K562 (cell line): Measurements from ENCODE around the gene TRAPPC1. TPM values are rescaled to one million over a fixed set of nuclear protein-coding genes. Genes with fewer than 3 reads are reported as not detected.

ENCODE experiments used
- BRD9 ChIP-seq: fragments of 450-650 bp; IDR thresholded peaks from 2 replicates; pipeline ENCODE4 v1.6.1; 2018; ENCODE audit warnings: low read depth; ENCODE audit not compliant: partially characterized antibody
- CBX8 ChIP-seq: fragments of 200-600 bp; sonication (generic); IDR thresholded peaks from 2 replicates; pipeline ENCODE4 v1.6.1; 2012; ENCODE audit warnings: borderline replicate concordance, mixed run types, low read depth, mild to moderate bottlenecking, moderate library complexity, mixed read lengths, low read length, control low read depth, inconsistent platforms; ENCODE audit not compliant: poor library complexity, severe bottlenecking; ENCODE audit errors: extremely low read depth
- FOSL1 ChIP-seq: fragments of 200-800 bp; sonication (Bioruptor generic); conservative IDR thresholded peaks from 2 replicates; pipeline ENCODE4 v1.6.1; 2016; ENCODE audit warnings: missing genetic modification characterization, missing compliant biosample characterization
- HNRNPUL1 ChIP-seq: fragments of 200-400 bp; formaldehyde crosslinking; IDR thresholded peaks from 2 replicates; pipeline ENCODE4 v1.6.1; 2017; ENCODE audit warnings: low read length
- KLF13 ChIP-seq: fragments of 450-650 bp; IDR thresholded peaks from 2 replicates; pipeline ENCODE4 v1.6.1; 2016; ENCODE audit warnings: missing genetic modification characterization, low read depth, mild to moderate bottlenecking, missing compliant biosample characterization, moderate library complexity, borderline replicate concordance
- LCOR ChIP-seq: sonication (generic); formaldehyde crosslinking; IDR thresholded peaks from 2 replicates; pipeline ENCODE4 v1.8.0; 2022; ENCODE audit warnings: mild to moderate bottlenecking, missing genetic modification reagents
- MYC ChIP-seq, 2 experiments: fragments of 250-450 bp in 1 of 2; sonication (Bioruptor Pico) in 1 of 2; IDR thresholded peaks; 2 replicates each; pipeline versions ENCODE4 v1.5.1 to v1.6.1; 2012 to 2021; ENCODE audit warnings: low read depth in 2 of 2, borderline replicate concordance in 1 of 2, improper control_type of control experiment in 1 of 2, low read length in 1 of 2, mild to moderate bottlenecking in 1 of 2, moderate library complexity in 1 of 2
- PHF20 ChIP-seq: fragments of 450-650 bp; IDR thresholded peaks from 2 replicates; pipeline ENCODE4 v1.6.1; 2018; ENCODE audit not compliant: partially characterized antibody
- POLR2A ChIP-seq: fragments of 450-650 bp; conservative IDR thresholded peaks from 2 replicates; pipeline ENCODE4 v1.6.1; 2016
- PPARD ChIP-seq: fragments of 250-450 bp; sonication (Bioruptor Pico); IDR thresholded peaks from 2 replicates; pipeline ENCODE4 v1.8.0; 2022; ENCODE audit warnings: inconsistent platforms, mild to moderate bottlenecking, moderate library complexity
- PRMT5 ChIP-seq: sonication (generic); formaldehyde crosslinking; IDR thresholded peaks from 2 replicates; pipeline ENCODE4 v1.5.0; 2020; ENCODE audit warnings: missing genetic modification reagents
- SMARCA5 ChIP-seq: fragments of 450-650 bp; IDR thresholded peaks from 2 replicates; pipeline ENCODE4 v1.6.1; 2016
- ZNF12 ChIP-seq: sonication (generic); formaldehyde crosslinking; IDR thresholded peaks from 2 replicates; pipeline ENCODE4 v1.4.0; 2020; ENCODE audit warnings: mild to moderate bottlenecking, missing genetic modification reagents
- polyA plus RNA-seq, 8 experiments: library from polyadenylated mRNA; depleted of rRNA in 4 of 8; stranded (reverse) in 5 of 8; unstranded in 3 of 8; fragments of >200 nt; fragmentation: Nextera tagmentation in 2 of 8; fragmentation: Illumina TruSeq in 1 of 8; extraction: Ambion mirVana in 2 of 8; extraction: Trizol in 1 of 8; gene quantifications; 2 replicates each; pipeline versions ENCODE4 v1.2.1 to v1.2.3, GENCODE V29; 2011 to 2014; ENCODE audit warnings: inconsistent platforms in 1 of 8, missing spikeins in 1 of 8
- total RNA-seq, 7 experiments: library from RNA; depleted of rRNA in 6 of 7; stranded (reverse); fragments of >200 nt in 6 of 7; fragmentation: Illumina TruSeq in 2 of 7; extraction: Trizol in 2 of 7; gene quantifications; 2 replicates each; pipeline versions ENCODE4 v1.2.1 to v1.2.3, GENCODE V29; 2011 to 2021; ENCODE audit warnings: low replicate concordance in 1 of 7
- TF ChIP-seq, protein P1 (sequence below), 3 experiments: fragments of 200-800 bp in 1 of 3; fragments of 250-450 bp in 1 of 3; fragments of 450-650 bp in 1 of 3; sonication (Bioruptor Pico) in 1 of 3; sonication (Bioruptor generic) in 1 of 3; formaldehyde crosslinking in 1 of 3; IDR thresholded peaks; 2 replicates each; pipeline versions ENCODE4 v1.6.1 to v1.8.0; 2016 to 2022; ENCODE audit warnings: mild to moderate bottlenecking in 2 of 3, missing genetic modification characterization in 2 of 3, missing compliant biosample characterization in 1 of 3, moderate library complexity in 1 of 3
- TF ChIP-seq, protein P2 (sequence below), 2 experiments: fragments of 450-650 bp; IDR thresholded peaks; 2 replicates each; pipeline ENCODE4 v1.6.1; 2016
- TF ChIP-seq, protein P3 (sequence below): sonication (generic); formaldehyde crosslinking; IDR thresholded peaks from 2 replicates; pipeline ENCODE4 v1.8.1; 2023; ENCODE audit warnings: mild to moderate bottlenecking, missing genetic modification reagents

Gene TRAPPC1
- total and polyA plus RNA-seq, 9 of the 15 experiments (the other 6 are each of a cell fraction or from before 2014, with no cell fraction given): 11.7 to 82.8 (median 36.2) TPM

DNA sequence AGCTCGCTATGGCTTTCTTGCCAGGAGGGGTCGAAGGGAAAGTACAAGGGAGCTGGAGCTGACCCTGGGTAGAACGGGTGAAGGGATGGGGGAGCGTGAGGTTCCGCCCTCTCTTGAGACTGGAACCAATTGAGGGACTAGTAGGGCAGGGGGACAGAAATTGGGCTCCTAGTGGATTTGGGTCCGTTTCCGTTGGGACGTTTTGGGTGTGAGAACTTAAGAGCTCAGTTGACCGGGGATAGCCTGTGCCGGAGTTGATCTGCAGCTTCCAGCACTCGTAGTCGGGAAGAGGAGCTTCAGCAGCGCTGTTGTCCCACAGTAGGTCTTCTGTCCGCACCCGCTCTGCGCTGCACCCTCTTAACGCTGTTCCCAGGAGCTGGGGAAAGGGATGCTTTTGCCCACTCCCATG lies 741 bp upstream of the TRAPPC1 start (continued):
- TF ChIP-seq CBX8 (no peak), PHF20 (no peak), PRMT5 (CRISPR knock-in tag) (no peak), LCOR (CRISPR knock-in tag) (no peak), PPARD (CRISPR knock-in tag) (no peak), ZNF12 (no peak), BRD9 (peak; percentile 8), KLF13 (tag) (no peak), POLR2A (peak; percentile 39; the same call in 1 of the 2 replicates), SMARCA5 (0 out of 2 replicates have a peak, but pooled peaks have one; percentile 41), HNRNPUL1 (no peak), MYC (IDR thresholded peaks at IDR 0.05; ENCODE audit: low read depth, low read length) (no peak), MYC (CRISPR knock-in tag; IDR thresholded peaks at IDR 0.05; ENCODE audit: borderline replicate concordance, low read depth) (no peak), FOSL1 (tag) (0 out of 2 replicates have a peak, but pooled peaks have one; percentile 4)
- TF ChIP-seq, protein P1, sequence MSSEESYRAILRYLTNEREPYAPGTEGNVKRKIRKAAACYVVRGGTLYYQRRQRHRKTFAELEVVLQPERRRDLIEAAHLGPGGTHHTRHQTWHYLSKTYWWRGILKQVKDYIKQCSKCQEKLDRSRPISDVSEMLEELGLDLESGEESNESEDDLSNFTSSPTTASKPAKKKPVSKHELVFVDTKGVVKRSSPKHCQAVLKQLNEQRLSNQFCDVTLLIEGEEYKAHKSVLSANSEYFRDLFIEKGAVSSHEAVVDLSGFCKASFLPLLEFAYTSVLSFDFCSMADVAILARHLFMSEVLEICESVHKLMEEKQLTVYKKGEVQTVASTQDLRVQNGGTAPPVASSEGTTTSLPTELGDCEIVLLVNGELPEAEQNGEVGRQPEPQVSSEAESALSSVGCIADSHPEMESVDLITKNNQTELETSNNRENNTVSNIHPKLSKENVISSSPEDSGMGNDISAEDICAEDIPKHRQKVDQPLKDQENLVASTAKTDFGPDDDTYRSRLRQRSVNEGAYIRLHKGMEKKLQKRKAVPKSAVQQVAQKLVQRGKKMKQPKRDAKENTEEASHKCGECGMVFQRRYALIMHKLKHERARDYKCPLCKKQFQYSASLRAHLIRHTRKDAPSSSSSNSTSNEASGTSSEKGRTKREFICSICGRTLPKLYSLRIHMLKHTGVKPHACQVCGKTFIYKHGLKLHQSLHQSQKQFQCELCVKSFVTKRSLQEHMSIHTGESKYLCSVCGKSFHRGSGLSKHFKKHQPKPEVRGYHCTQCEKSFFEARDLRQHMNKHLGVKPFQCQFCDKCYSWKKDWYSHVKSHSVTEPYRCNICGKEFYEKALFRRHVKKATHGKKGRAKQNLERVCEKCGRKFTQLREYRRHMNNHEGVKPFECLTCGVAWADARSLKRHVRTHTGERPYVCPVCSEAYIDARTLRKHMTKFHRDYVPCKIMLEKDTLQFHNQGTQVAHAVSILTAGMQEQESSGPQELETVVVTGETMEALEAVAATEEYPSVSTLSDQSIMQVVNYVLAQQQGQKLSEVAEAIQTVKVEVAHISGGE (CRISPR knock-in tag; IDR thresholded peaks at IDR 0.05): no peak; a peak in 1 of 6 replicates
- TF ChIP-seq, protein P2, sequence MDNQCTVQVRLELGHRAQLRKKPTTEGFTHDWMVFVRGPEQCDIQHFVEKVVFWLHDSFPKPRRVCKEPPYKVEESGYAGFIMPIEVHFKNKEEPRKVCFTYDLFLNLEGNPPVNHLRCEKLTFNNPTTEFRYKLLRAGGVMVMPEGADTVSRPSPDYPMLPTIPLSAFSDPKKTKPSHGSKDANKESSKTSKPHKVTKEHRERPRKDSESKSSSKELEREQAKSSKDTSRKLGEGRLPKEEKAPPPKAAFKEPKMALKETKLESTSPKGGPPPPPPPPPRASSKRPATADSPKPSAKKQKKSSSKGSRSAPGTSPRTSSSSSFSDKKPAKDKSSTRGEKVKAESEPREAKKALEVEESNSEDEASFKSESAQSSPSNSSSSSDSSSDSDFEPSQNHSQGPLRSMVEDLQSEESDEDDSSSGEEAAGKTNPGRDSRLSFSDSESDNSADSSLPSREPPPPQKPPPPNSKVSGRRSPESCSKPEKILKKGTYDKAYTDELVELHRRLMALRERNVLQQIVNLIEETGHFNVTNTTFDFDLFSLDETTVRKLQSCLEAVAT (IDR thresholded peaks at IDR 0.05): peak in 1 of 2 experiments; percentile 6; a peak in 1 of 4 replicates
- TF ChIP-seq, protein P3, sequence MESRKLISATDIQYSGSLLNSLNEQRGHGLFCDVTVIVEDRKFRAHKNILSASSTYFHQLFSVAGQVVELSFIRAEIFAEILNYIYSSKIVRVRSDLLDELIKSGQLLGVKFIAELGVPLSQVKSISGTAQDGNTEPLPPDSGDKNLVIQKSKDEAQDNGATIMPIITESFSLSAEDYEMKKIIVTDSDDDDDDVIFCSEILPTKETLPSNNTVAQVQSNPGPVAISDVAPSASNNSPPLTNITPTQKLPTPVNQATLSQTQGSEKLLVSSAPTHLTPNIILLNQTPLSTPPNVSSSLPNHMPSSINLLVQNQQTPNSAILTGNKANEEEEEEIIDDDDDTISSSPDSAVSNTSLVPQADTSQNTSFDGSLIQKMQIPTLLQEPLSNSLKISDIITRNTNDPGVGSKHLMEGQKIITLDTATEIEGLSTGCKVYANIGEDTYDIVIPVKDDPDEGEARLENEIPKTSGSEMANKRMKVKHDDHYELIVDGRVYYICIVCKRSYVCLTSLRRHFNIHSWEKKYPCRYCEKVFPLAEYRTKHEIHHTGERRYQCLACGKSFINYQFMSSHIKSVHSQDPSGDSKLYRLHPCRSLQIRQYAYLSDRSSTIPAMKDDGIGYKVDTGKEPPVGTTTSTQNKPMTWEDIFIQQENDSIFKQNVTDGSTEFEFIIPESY (CRISPR knock-in tag): no peak
